NCI-H748 (cell line): ENCODE data around the gene COASY.
"Not testable (repeated sequence)": the region's sequence is repeated elsewhere in the genome, so short reads cannot be mapped to it uniquely, and the experiment has no call there.

Experiments
- DNase-seq: peaks from one replicate; lab custom pipeline; 2025; ENCODE audit not compliant: unreplicated experiment; lab: John Stamatoyannopoulos, UW

Gene COASY

GRCh38 chr17:42531455-42532354 lies 30.2 kb upstream of the COASY start:
- peak; percentile 70 for DNase-seq

GRCh38 chr17:42535155-42536047 lies 26.5 kb upstream of the COASY start:
- peak; percentile 33 for DNase-seq

DNA sequence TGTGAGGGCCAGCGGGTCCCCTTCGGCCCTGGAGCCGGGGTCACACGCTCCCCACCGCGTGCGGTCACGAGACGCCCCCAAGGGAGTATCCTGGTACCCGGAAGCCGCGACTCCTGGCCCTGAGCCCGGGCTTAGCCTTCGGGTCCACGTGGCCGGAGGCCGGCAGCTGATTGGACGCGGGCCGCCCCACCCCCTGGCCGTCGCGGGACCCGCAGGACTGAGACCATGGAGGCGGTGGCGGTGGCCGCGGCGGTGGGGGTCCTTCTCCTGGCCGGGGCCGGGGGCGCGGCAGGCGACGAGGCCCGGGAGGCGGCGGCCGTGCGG lies 25.9 kb upstream of the COASY start, which contains the start of gene NAGLU:
Gene NAGLU (plus strand): TSS at position 194 of the 324 bp plus-strand sequence. CDS start 32 bp downstream, at position 226.
- DNase-seq = peak; percentile 94

- peak; percentile 88 for DNase-seq
Observed at GRCh38 chr17:42536372-42537155, 25.4 kb upstream of the COASY start.

DNA sequence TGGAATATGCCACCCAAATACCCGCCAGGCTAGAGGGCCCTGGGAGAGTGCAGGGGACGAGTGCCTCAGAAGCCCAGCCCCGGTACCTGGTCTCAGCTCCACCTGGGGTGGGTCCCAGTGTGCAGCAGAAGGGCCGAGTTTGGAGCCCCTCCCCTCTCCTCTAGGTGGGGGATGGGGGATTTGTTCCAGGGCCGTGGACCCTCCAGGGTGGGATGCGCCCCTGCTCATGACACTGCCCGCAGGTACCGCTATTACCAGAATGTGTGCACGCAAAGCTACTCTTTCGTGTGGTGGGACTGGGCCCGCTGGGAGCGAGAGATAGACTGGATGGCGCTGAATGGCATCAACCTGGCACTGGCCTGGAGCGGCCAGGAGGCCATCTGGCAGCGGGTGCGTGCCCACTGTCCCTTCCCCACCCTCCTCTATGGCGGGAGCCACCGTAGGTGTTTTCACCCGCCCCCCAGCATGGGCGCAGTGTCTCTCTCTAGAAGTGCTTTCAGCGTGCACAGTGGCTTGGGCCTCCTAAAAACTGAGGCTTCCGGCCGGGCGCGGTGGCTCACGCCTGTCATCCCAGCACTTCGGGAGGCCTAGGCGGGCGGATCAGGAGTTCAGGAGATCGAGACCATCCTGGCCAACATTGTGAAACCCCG lies 24.7 kb upstream of the COASY start:
- DNase-seq = no peak

- DNase-seq = no peak
Observed at GRCh38 chr17:42537826-42538451, 24.0 kb upstream of the COASY start.

DNA sequence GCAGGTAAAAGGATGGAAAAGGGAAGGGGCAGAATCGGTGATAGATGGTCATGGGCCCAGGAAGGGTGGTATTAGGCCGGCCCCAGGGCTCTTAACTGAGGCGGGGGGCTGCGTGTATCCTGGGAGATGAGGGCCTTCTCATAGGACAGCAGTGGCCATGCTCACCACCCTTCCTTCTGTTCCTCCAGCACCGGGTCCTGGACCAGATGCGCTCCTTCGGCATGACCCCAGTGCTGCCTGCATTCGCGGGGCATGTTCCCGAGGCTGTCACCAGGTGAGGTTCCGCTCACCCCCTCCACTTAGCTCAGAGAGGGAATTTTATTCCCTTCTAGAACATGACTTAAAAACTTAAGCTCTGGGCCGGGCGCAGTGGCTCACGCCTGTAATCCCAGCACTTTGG lies 23.5 kb upstream of the COASY start:
- no peak for DNase-seq

- not testable (repeated sequence) for DNase-seq
Observed at GRCh38 chr17:42540558-42540957, 21.4 kb upstream of the COASY start.

DNA sequence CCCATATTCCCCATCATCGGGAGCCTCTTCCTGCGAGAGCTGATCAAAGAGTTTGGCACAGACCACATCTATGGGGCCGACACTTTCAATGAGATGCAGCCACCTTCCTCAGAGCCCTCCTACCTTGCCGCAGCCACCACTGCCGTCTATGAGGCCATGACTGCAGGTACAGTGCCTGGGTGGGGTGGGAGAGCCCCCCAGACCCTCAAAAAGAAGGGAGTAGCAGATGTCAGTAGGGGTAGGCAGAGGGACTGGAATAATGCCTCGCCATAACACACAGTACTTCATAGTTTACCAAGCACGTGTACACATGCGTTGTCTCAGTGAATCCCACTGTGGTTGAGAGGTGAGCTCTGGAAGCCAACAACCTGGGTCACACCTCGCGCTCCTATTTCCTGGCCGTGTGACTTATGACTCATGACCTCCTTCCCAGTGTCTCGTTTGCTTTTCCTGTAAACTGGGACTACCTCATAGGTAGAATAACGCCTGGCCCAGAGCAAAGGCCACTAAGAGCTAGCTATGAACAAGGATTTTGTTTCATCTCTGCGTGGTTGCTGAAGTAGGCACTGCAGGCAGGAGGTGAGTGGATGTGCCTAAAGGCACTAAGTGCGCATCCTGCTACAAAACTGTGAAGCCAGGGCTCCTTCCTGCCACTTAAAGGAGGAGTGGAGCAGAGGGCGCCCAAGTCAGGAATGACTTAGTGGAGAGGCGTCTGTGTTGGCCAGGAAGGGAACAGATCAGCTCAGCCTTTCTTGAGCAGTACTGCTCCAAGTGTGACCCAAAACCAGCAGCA lies 20.7 kb upstream of the COASY start:
- DNase-seq = no peak

GRCh38 chr17:42543190-42544079 lies 18.5 kb upstream of the COASY start:
- no peak for DNase-seq

GRCh38 chr17:42544874-42545283 lies 17.1 kb upstream of the COASY start:
- no peak for DNase-seq

DNA sequence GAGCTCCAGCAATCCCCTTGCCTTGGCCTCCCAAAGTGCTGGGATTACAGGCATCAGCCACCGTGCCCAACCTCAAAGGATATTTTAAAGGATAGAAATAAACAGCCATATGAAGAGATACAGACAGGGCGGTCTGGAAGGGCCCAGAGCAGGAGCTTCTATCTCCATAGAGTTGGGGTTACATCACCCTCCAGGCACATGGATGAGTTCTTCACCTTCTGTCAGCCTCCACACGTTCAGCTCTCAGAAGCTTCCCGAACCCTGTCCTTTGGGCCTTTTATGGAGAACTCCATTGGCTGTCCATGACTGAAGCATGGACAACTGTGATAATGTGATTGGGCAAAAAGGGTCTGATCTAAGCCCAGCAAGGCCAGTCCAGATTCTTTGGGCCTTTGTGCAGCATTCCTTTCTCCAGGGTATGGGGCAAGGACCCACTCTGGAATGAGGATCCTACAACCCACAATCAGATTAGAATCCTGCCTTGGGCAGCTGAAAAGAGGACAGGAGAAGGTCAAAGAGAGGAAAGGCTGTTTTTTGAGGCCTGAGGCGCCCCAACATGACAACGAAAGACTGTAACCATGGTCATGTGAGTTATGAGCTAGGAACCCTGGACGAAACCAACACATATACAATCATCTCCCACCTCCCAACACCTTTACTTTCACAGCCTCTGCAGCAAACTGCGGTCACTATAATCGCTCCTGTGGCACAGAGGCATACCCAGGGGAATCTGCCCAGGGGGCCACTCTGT lies 16.0 kb upstream of the COASY start:
- not testable (repeated sequence) for DNase-seq

- DNase-seq = no peak
Observed at GRCh38 chr17:42547001-42547461, 14.9 kb upstream of the COASY start.

DNA sequence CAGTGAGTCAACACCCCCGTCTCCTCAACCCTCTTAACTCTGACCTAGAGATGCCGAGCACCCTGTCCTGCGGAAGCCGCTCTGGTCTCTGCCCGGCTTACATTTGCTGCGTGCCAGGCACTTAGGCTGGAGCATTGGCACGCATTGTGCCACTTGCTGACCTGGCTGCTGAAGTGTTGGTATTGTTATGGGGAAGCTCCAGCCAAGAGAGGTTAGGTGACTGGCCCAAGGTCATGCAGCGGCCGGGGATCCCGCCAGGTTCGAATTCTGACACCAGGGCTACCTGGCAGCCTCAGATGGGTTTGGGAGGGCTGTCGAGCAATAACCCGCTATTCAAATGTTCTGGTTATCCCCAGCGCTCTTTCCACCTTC lies 14.3 kb upstream of the COASY start:
- DNase-seq = no peak

GRCh38 chr17:42548070-42548837 lies 13.7 kb upstream of the COASY start:
- peak; percentile 86 for DNase-seq

DNA sequence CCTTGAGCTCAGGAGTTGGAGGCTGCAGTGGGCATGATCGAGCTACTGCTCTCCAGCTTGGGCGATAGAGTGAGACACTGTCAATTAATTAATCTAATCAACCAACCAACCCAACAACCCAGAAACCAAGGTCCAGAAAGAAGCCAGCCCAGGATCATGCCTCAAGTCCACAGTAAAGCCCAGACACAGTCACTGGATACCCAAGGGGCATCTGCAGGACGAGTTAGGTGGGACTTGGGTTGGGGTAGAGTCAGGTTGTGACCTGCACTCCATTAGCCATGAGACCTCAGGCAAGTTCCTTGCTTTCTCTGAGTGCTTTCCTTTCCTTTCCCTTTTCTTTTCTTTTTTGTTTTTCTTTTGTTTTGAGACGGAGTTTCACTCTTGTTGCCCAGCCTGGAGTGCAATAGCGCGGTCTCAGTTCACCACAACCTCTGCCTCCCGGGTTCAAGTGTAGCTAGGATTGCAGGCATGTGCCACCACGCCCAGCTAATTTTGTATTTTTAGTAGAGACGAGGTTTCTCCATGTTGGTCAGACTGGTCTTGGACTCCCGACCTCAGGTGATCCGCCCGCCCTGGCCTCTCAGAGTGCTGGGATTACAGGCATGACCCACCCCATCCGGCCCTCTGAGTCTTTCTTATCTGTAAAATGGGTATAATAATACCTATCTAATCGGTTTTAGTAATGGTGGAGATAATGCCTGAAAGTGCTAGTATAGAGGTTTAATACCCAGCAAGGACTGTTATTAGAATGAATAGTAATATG lies 12.8 kb upstream of the COASY start:
- no peak for DNase-seq
